GM12891 (cell line): ENCODE measurements around the gene UNC79.

ENCODE experiments used
- POLR2A ChIP-seq: IDR thresholded peaks from 2 replicates; pipeline ENCODE4 v1.6.1; 2011; ENCODE audit warnings: low read depth, low read length, control low read depth
- POLR2AphosphoS5 ChIP-seq: IDR thresholded peaks from 2 replicates; pipeline ENCODE4 v1.6.1; 2011; ENCODE audit warnings: low read depth, low read length, control low read depth

GRCh38 chr14:93538413-93538812 is 107.7 kb downstream of the UNC79 start:
- TF ChIP-seq POLR2A (no peak), POLR2AphosphoS5 (no peak)
